Activated CD8-positive, alpha-beta T cell treated with anti-CD3 and anti-CD28 coated beads, Interleukin-2, amount 10 ng/mL, durations not matched to agents 7 days and 5 days (primary cell): ENCODE data around the gene PEX16. TPM values are rescaled to one million over a fixed set of nuclear protein-coding genes. Genes with fewer than 3 reads are reported as not detected.
A peak's percentile ranks its signal among the peaks of the same experiment; 100 is the strongest.

Experiments used
- ATAC-seq: fragments of 150-1000 bp; cut with Tn5 transposase; one replicate; pipeline ENCODE4 v1.10.0; 2021; ENCODE audit warnings: moderate library complexity
- CTCF ChIA-PET: fragments of 350-600 bp; sonication (Branson Sonifier 250); formaldehyde crosslinking; loops from one replicate; lab custom pipeline; 2021; ENCODE audit warnings: antibody characterized with exemption; lab: Charles Lee
- POLR2A ChIA-PET: fragments of 350-600 bp; sonication (Branson Sonifier 250); formaldehyde crosslinking; loops from one replicate; lab custom pipeline; 2021; ENCODE audit warnings: antibody characterized with exemption; lab: Charles Lee
- DNase-seq: peaks from one replicate; pipeline ENCODE4 v3.0.0-alpha.2; 2020
- H3K27ac Mint-ChIP-seq: one replicate; pipeline ENCODE4 v1.8.0; 2021; ENCODE audit warnings: mild to moderate bottlenecking, mixed read lengths
- H3K27me3 Mint-ChIP-seq: one replicate; pipeline ENCODE4 v1.8.0; 2021; ENCODE audit warnings: low read depth, mixed read lengths
- H3K36me3 Mint-ChIP-seq: one replicate; pipeline ENCODE4 v1.8.0; 2021; ENCODE audit warnings: low read depth, mixed read lengths
- H3K4me1 Mint-ChIP-seq: one replicate; pipeline ENCODE4 v1.8.0; 2021; ENCODE audit warnings: low read depth, mixed read lengths
- H3K4me3 Mint-ChIP-seq: one replicate; pipeline ENCODE4 v1.8.0; 2021; ENCODE audit warnings: mild to moderate bottlenecking, mixed read lengths
- H3K9me3 Mint-ChIP-seq: one replicate; pipeline ENCODE4 v1.8.0; 2022; ENCODE audit warnings: mixed read lengths; ENCODE audit not compliant: insufficient read depth
- total RNA-seq, 2 experiments: library from RNA; stranded (reverse); gene quantifications; one replicate each; pipeline ENCODE4 v1.2.3, GENCODE V29; 2021

PEX16 gene
- total RNA-seq, 2 experiments from 2014 or later, result 50.0 to 54.6 TPM

GRCh38 chr11:45924036-45924915, 6.6 kb upstream of the PEX16 start:
- CTCF ChIA-PET, result interaction anchor here (1.0 to 1.5 kb wide), 2 partner anchors 41 to 153 kb away, joined by 3 read pairs; no protein-coding TSS in a partner anchor
- peaks cover 38% of the 10 kb centered on the region for H3K4me1 Mint-ChIP-seq

GRCh38 chr11:45922425-45923082, 4.9 kb upstream of the PEX16 start, which contains the start of gene LARGE2:
LARGE2 (plus strand) TSS chr11:45922656; CDS start chr11:45922883, 227 bp downstream.
- POLR2A ChIA-PET, result no interaction called here
- H3K9me3 Mint-ChIP-seq, result no peaks in the 10 kb centered on the region

More at GRCh38 chr11:45924036-45924915, 6.6 kb upstream of the PEX16 start:
- H3K36me3 Mint-ChIP-seq, result no peaks in the 10 kb centered on the region
- DNase-seq, result no peak
- no peak for ATAC-seq
- H3K27ac Mint-ChIP-seq, result no peak overlapping the region
- no peaks in the 10 kb centered on the region for H3K9me3 Mint-ChIP-seq
- POLR2A ChIA-PET, result no interaction called here
- peaks cover 18% of the 10 kb centered on the region for H3K27me3 Mint-ChIP-seq
- H3K4me3 Mint-ChIP-seq, result no peak overlapping the region

GRCh38 chr11:45921561-45922424, 4.1 kb upstream of the PEX16 start:
- Mint-ChIP-seq H3K4me3 (peak overlapping the region; percentile 25), H3K9me3 (no peaks in the 10 kb centered on the region), H3K27ac (no peak overlapping the region), H3K36me3 (no peaks in the 10 kb centered on the region), H3K4me1 (peaks cover 35% of the 10 kb centered on the region), H3K27me3 (peaks cover 18% of the 10 kb centered on the region)
- CTCF ChIA-PET, result interaction anchor here (1.3 kb wide), 1 partner anchor 43 kb away, joined by 4 read pairs; no protein-coding TSS in a partner anchor
- no peak for DNase-seq
- POLR2A ChIA-PET, result no interaction called here
- no peak for ATAC-seq

More at GRCh38 chr11:45922425-45923082, 4.9 kb upstream of the PEX16 start, which contains the start of gene LARGE2:
- ATAC-seq (no peak), DNase-seq (no peak)
- Mint-ChIP-seq H3K27me3 (peaks cover 18% of the 10 kb centered on the region), H3K36me3 (no peaks in the 10 kb centered on the region), H3K4me3 (peak within 1 kb of the TSS; percentile 60), H3K4me1 (peaks cover 39% of the 10 kb centered on the region), H3K27ac (no peak within 1 kb of the TSS)
- CTCF ChIA-PET, result interaction anchor here (0.9 kb wide), 1 partner anchor 177 kb away, joined by 3 read pairs; no protein-coding TSS in a partner anchor

GRCh38 chr11:45920531-45921477, 3.1 kb upstream of the PEX16 start:
- CTCF ChIA-PET, result interaction anchor here (1.3 kb wide), 1 partner anchor 44 kb away, joined by 4 read pairs; no protein-coding TSS in a partner anchor
- POLR2A ChIA-PET, result no interaction called here

GRCh38 chr11:45919806-45920530, 2.3 kb upstream of the PEX16 start:
- peak overlapping the region; percentile 99 for H3K27ac Mint-ChIP-seq
- ATAC-seq, result no peak
- H3K4me3 Mint-ChIP-seq, result peak overlapping the region; percentile 94
- H3K36me3 Mint-ChIP-seq, result peaks cover 12% of the 10 kb centered on the region
- CTCF ChIA-PET, result no interaction called here
- POLR2A ChIA-PET, result no interaction called here
- peaks cover 45% of the 10 kb centered on the region for H3K4me1 Mint-ChIP-seq
- H3K9me3 Mint-ChIP-seq, result no peaks in the 10 kb centered on the region
- DNase-seq, result no peak
- peaks cover 18% of the 10 kb centered on the region for H3K27me3 Mint-ChIP-seq

More at GRCh38 chr11:45920531-45921477, 3.1 kb upstream of the PEX16 start:
- no peak for DNase-seq
- H3K27ac Mint-ChIP-seq, result no peak overlapping the region
- peaks cover 6% of the 10 kb centered on the region for H3K36me3 Mint-ChIP-seq
- H3K4me1 Mint-ChIP-seq, result peaks cover 42% of the 10 kb centered on the region
- H3K9me3 Mint-ChIP-seq, result no peaks in the 10 kb centered on the region
- no peak overlapping the region for H3K4me3 Mint-ChIP-seq
- ATAC-seq, result no peak
- peaks cover 18% of the 10 kb centered on the region for H3K27me3 Mint-ChIP-seq

- DNase-seq (no peak), ATAC-seq (no peak)
These were observed 1.4 kb upstream of the PEX16 start for GRCh38 chr11:45918962-45919675.

GRCh38 chr11:45918331-45918941, 759 bp upstream of the PEX16 start:
- H3K27ac Mint-ChIP-seq, result peak overlapping the region; percentile 99
- ChIA-PET POLR2A (interaction anchor here (0.7 to 2.5 kb wide), 6 partner anchors 9 to 83 kb away, joined by 3 to 16 read pairs (median 4); no protein-coding TSS in a partner anchor), CTCF (interaction anchor here (0.6 to 2.4 kb wide), 9 partner anchors 46 to 320 kb away, joined by 3 to 13 read pairs (median 3); partner anchors contain the start of gene CRY2)
- DNase-seq (peak; percentile 78), ATAC-seq (peak; percentile 32)
- H3K9me3 Mint-ChIP-seq, result no peaks in the 10 kb centered on the region
- peaks cover 9% of the 10 kb centered on the region for H3K27me3 Mint-ChIP-seq
- H3K36me3 Mint-ChIP-seq, result peaks cover 16% of the 10 kb centered on the region
- peaks cover 53% of the 10 kb centered on the region for H3K4me1 Mint-ChIP-seq
- H3K4me3 Mint-ChIP-seq, result peak overlapping the region; percentile 94

More at GRCh38 chr11:45918962-45919675, 1.4 kb upstream of the PEX16 start:
- Mint-ChIP-seq H3K36me3 (peaks cover 12% of the 10 kb centered on the region), H3K27ac (peak overlapping the region; percentile 99), H3K27me3 (peaks cover 13% of the 10 kb centered on the region), H3K4me1 (peaks cover 50% of the 10 kb centered on the region), H3K9me3 (no peaks in the 10 kb centered on the region), H3K4me3 (peak overlapping the region; percentile 94)
- ChIA-PET POLR2A (interaction anchor here (1.5 to 1.7 kb wide), 2 partner anchors 10 to 12 kb away, joined by 4 to 5 read pairs; no protein-coding TSS in a partner anchor), CTCF (interaction anchor here (1.2 to 2.4 kb wide), 2 partner anchors 46 to 85 kb away, joined by 3 to 13 read pairs; no protein-coding TSS in a partner anchor)

- peaks cover 50% of the 10 kb centered on the region for H3K4me1 Mint-ChIP-seq
- CTCF ChIA-PET, result interaction anchor here (0.7 to 2.4 kb wide), 6 partner anchors 48 to 321 kb away, joined by 3 to 13 read pairs (median 4); partner anchors contain the start of gene CRY2
- H3K36me3 Mint-ChIP-seq, result peaks cover 16% of the 10 kb centered on the region
- peak; percentile 49 for DNase-seq
- peak overlapping the region; percentile 94 for H3K4me3 Mint-ChIP-seq
- POLR2A ChIA-PET, result interaction anchor here (0.5 to 2.5 kb wide), 7 partner anchors 8 to 69 kb away, joined by 3 to 16 read pairs (median 4); no protein-coding TSS in a partner anchor
- no peaks in the 10 kb centered on the region for H3K9me3 Mint-ChIP-seq
- H3K27me3 Mint-ChIP-seq, result peaks cover 6% of the 10 kb centered on the region
- peak; percentile 1 for ATAC-seq
- H3K27ac Mint-ChIP-seq, result peak overlapping the region; percentile 99
These were observed 423 bp downstream of the PEX16 start for GRCh38 chr11:45917286-45917622.

GRCh38 chr11:45915446-45915845, 2.2 kb downstream of the PEX16 start:
- Mint-ChIP-seq H3K36me3 (peaks cover 24% of the 10 kb centered on the region), H3K9me3 (no peaks in the 10 kb centered on the region), H3K4me3 (no peak overlapping the region), H3K27ac (no peak overlapping the region), H3K27me3 (no peaks in the 10 kb centered on the region), H3K4me1 (peaks cover 42% of the 10 kb centered on the region)
- no peak for ATAC-seq
- no peak for DNase-seq
- POLR2A ChIA-PET, result interaction anchor here (0.6 kb wide), 1 partner anchor 14 kb away, joined by 3 read pairs; no protein-coding TSS in a partner anchor
- CTCF ChIA-PET, result interaction anchor here (0.9 kb wide), 1 partner anchor 35 kb away, joined by 4 read pairs; no protein-coding TSS in a partner anchor
